HS-5 (cell line): Measurements from ENCODE around the gene REXO2.

Experiments
- DNase-seq: peaks from one replicate; pipeline ENCODE4 v3.0.0-alpha.2; 2012; ENCODE audit warnings: low read depth

REXO2 gene

DNA sequence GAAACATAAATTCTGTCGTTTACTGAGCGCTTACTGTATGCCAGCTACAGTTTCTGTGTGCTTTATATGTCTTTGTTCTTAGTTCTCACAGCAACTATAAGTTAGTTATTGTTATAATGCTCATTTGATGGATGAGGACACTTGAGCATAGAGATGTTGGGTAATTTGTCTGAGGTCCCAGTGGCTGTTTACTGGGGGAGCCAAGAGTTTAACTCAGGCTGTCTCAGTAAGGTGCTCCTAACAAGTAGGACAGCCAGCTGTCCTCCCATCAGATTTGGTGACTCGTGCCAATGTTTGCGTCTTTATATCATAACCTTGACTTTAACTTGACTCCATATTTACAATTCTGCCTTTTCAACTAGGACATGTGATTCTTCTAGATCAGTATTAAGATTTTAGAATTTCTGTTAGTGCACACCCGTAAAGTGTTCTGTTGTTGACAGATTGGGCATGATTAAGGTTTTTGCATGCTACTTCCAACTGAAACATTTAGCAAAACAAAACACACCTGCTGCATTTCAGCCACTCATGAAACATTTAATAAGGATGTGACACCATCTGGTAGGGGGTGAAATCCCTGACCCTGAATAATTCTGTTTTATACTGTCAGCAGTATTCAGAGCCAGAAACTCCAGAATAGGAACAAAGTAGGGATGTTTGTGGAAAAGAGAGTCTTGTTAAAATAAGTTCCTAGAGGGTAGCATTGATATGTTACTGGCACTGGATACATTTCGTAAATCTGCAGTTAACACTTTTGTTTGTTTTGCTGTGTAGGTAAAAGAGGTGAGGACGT lies 1.9 kb downstream of the REXO2 start:
- DNase-seq, result no peak

DNA sequence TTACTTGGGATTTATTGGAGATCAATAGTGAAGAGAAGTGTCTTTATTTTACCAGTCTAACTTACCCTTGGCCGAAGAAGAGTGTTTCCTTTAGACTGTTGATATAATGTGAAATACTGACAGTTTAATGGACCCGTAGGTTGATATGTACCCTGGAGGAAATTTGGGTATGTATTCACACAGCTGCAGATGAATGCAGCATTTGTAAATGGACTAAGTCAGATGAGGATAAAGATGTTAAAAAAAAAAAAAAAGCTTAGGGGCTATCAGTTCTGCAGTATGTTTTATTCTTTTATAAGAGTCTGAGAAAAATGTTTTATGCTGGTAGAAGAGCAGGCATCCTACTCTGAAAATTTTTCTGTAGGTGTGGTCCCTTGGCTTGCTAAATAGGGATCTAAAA lies 2.7 kb downstream of the REXO2 start:
- DNase-seq, result no peak

DNA sequence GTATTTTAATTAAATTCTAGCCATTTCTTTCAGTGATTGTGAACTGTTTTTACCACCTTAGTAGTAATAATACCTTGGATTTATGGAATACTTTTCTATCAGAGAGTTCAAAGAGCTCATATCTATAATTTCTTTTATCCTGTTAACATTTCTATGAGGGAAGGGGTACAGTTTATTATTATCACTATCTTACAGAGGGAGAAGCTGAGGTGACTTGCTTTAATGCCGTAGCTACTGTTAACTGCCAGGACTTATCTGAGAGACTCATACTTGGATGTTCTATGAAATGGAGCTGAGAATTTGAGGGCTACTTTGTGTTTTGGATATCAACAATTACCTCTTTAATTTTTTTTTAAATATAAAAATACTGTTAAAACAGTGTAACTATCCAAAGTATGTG lies 3.3 kb downstream of the REXO2 start:
- no peak for DNase-seq

- no peak for DNase-seq
These were observed 8.2 kb downstream of the REXO2 start for GRCh38 chr11:114447444-114447843.

- DNase-seq, result peak; percentile 6
These were observed 8.6 kb downstream of the REXO2 start for GRCh38 chr11:114447892-114448291.

GRCh38 chr11:114448749-114449482 lies 9.6 kb downstream of the REXO2 start:
- DNase-seq, result no peak

DNA sequence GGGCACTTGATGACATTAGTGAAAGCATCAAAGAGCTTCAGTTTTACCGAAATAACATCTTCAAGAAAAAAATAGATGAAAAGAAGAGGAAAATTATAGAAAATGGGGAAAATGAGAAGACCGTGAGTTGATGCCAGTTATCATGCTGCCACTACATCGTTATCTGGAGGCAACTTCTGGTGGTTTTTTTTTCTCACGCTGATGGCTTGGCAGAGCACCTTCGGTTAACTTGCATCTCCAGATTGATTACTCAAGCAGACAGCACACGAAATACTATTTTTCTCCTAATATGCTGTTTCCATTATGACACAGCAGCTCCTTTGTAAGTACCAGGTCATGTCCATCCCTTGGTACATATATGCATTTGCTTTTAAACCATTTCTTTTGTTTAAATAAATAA lies 10.6 kb downstream of the REXO2 start:
- no peak for DNase-seq

- DNase-seq, result no peak
These were observed 13.1 kb downstream of the REXO2 start for GRCh38 chr11:114452399-114452798.

DNA sequence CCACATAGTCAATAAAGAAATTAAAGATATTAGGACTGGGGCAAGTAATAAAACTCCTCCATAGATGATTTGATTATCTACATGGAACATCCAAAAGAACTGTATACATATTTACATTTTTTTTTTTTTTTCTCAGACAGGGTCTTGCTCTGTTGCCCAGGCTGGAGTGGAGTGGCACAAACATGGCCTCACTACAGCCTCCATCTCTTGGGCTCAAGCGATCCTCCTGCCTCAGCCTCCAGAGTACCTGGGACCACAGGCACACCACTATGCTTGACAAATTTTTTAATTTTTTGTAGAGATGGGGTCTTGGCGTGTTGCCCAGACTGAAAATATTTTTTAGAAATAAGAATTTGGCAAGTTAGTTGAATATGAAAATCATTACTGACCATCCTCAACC lies 24.7 kb downstream of the REXO2 start:
- no peak for DNase-seq

GRCh38 chr11:114466742-114467141 lies 27.5 kb downstream of the REXO2 start:
- DNase-seq, result no peak

GRCh38 chr11:114472661-114473060 lies 33.4 kb downstream of the REXO2 start:
- DNase-seq, result no peak

DNA sequence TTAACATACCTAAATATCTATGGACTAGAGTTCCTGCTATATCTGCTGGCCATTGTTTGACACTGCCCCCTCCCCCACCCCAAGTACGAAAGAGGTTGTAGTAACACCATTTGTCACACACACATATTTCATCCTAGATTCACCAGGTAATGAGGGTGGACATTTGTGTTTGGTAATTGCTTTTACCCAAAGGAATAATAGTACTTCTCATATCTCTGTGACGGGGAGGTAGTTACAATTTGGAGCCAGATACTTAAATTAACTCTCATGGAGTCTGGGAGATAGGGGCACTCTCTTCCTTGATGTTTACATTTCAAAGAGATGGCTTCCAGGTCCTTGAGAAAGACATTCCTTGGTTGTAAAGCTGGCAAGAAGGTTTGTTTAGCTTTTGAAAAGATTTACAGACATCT lies 38.7 kb downstream of the REXO2 start:
- DNase-seq, result no peak

GRCh38 chr11:114478768-114479167 lies 39.5 kb downstream of the REXO2 start:
- DNase-seq, result no peak

DNA sequence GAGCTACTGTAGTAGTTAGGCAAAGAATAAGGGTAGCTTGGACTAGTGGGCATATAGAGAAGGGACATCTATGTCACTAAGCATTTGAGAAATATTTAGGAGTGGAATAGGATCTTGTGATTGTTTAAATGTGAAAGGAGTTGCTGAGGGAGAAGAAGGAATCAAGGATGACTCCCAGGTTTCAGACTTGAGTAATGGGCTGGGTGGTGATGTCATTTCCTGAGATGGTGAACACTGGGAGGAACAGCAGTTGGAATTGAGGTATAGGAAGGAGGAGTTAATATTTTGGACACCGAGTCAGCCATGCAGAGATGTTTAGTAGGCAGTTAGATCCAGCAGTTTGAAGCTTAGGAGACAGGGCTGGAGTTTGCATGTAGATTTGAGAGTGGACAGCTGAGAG lies 40.1 kb downstream of the REXO2 start:
- no peak for DNase-seq

- no peak for DNase-seq
These were observed 42.8 kb downstream of the REXO2 start for GRCh38 chr11:114482114-114482513.

DNA sequence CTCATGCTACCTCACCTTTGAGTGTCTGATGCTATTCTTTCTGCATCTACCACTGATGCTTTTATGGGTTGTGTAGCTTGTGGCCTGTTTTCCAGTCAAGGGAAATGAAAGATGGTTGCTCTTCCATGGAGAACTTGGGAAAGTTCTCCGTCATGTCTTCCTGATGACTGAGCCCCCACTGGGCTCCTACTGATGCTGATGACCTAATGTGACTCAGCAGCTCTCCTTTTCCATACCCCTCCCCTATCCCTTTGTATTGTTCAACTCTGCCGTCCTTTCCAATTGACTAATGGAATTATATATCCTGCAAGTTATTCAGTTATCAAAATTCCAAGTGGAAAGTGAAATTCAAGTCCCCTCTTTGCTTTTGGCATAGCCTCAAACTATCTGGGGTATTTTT lies 44.7 kb downstream of the REXO2 start:
- DNase-seq, result no peak

DNA sequence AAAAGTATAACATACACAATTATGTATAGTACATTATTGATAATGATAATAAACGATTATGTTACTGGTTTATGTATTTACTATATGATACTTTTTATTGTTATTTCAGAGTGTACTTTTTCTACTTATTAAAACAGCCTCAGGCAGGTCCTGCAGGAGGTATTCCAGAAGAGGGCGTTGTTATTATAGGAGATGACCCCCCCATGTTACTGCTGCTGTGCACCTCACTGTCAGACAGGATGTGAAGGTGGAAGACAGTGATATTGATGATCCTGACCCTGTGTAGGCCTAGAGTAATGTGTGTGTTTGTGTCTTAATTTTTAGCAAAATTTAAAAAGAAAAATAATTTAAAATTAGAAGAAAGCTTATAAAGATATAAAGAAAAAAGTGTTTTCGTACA lies 57.6 kb downstream of the REXO2 start:
- DNase-seq, result no peak

DNA sequence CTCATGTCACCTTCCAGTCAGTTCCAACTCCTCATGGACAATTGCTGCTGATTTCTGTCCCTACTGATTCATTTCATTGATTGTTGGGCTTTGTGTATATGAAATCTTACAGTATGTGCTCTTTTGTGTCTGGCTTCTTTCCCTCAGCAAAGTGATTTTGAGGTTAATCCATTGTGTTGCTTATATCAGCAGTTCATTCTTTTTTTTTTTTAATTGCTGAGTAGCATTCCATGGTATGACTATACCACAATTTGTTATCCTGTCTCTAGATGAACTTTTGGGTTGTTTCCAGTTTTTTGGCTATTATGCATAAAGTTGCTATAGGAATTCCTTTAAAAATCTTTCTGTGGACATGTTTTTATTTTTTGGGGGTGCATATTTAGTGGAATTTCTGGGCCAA lies 60.5 kb downstream of the REXO2 start:
- DNase-seq, result no peak
